Kidney (tissue), 14 donors: ENCODE results near the gene SAP30L. TPM values are rescaled to one million over a fixed set of nuclear protein-coding genes. Genes with fewer than 3 reads are reported as not detected.

Experiments used
- DNase-seq, 5 donors: peaks; one replicate each; pipeline ENCODE4 v3.0.0-alpha.2; 2013 to 2020
- FAIRE-seq: peaks from 2 replicates; lab custom pipeline; 2012; peaks lifted over from hg19 to GRCh38; lab: Jason Lieb, UNC
- H3K27ac ChIP-seq, 2 donors: one replicate each; pipeline ENCODE4 v1.7.0; 2013; ENCODE audit warnings: low read depth in 2 of 2, low read length in 2 of 2, inconsistent platforms in 1 of 2
- H3K27me3 ChIP-seq: one replicate; pipeline ENCODE4 v1.7.1; 2013; ENCODE audit warnings: low read length, inconsistent platforms; ENCODE audit not compliant: control insufficient read depth, insufficient read depth
- H3K36me3 ChIP-seq, 3 donors: one replicate each; pipeline versions ENCODE4 v1.7.0 to v1.7.1; 2013; ENCODE audit warnings: low read length in 3 of 3, control low read depth in 1 of 3, inconsistent platforms in 1 of 3; ENCODE audit not compliant: insufficient read depth in 3 of 3, control insufficient read depth in 2 of 3
- H3K4me1 ChIP-seq, 3 donors: one replicate each; pipeline versions ENCODE4 v1.7.0 to v1.7.1; 2013; ENCODE audit warnings: low read length in 3 of 3, inconsistent platforms in 1 of 3, low read depth in 1 of 3; ENCODE audit not compliant: control insufficient read depth in 2 of 3, insufficient read depth in 2 of 3
- H3K4me3 ChIP-seq, 3 donors: one replicate each; pipeline versions ENCODE4 v1.7.0 to v1.8.1; 2013; ENCODE audit warnings: low read length in 3 of 3, control low read depth in 1 of 3, inconsistent platforms in 1 of 3
- H3K9ac ChIP-seq, 3 donors: one replicate each; pipeline versions ENCODE4 v1.7.0 to v1.7.1; 2013; ENCODE audit warnings: low read length in 3 of 3, control low read depth in 1 of 3, inconsistent platforms in 1 of 3
- H3K9me3 ChIP-seq, 3 donors: one replicate each; pipeline versions ENCODE4 v1.7.0 to v1.7.1; 2013; ENCODE audit warnings: low read length in 3 of 3, control low read depth in 1 of 3, inconsistent platforms in 1 of 3; ENCODE audit not compliant: control insufficient read depth in 2 of 3, insufficient read depth in 1 of 3
- intact Hi-C: fragments of 100-400 bp; cut with DNase I; formaldehyde crosslinking; loops from one replicate; pipeline ENCODE4 v1.11.1; 2022
- polyA plus RNA-seq: library from polyadenylated mRNA; stranded (reverse); fragments of 350-450 nt; fragmentation: Illumina TruSeq; extraction: RNeasy Lipid Tissue Mini Kit (QIAGEN cat#74804); gene quantifications from one replicate; pipeline ENCODE4 v1.2.3, GENCODE V29; 2014; ENCODE audit warnings: low read depth, low replicate concordance; ENCODE audit not compliant: insufficient read depth
- total RNA-seq: library from RNA; stranded (reverse); fragmentation: NEBNext Ultra II Directional; extraction: Animal tissue kit (Norgen Biotek cat#: 25700); gene quantifications from one replicate; pipeline ENCODE4 v1.2.1, GENCODE V29; 2021
- TF ChIP-seq, protein P1 (sequence below): IDR thresholded peaks from 3 replicates; pipeline ENCODE4 v1.5.1; 2012; ENCODE audit warnings: mild to moderate bottlenecking, moderate library complexity, borderline replicate concordance; ENCODE audit not compliant: insufficient read depth; ENCODE audit errors: extremely low read depth
- donor health status: control.
- donor health status: control.
- donor health status: control.
- donor health status: control.
- donor health status: control.
- donor health status: DM: yes; HTN: yes; CAD: no.
- donor health status: Normal renal cell carcinoma (clear cell type).

Gene SAP30L
- total and polyA plus RNA-seq, 2 donors from 2014 or later, result 30.7 to 33.0 TPM

DNA sequence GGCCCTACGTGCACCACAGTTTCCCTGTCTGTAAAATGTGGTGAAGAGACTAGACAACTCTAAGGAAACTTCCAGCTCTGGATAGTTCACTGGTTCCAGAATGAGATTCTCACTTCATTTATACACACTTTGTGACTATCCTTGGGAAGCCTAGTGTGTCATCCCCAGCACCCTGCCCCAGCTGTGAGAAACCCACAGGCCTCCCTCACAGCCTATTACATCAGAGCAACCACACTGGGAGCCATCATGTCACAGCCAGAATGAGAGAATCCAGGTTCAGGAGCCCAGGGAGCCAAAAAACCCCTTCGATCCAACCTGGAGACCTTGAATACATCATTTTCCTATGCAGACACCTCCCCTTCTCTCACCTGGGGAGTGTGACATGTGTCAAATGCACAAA is 53.2 kb downstream of the SAP30L start:
- FAIRE-seq, result no peak
- Histone ChIP-seq H3K4me3 (no peak overlapping the region), H3K27ac (no peak overlapping the region), H3K9me3 (no peaks in the 10 kb centered on the region), H3K36me3 (no peaks in the 10 kb centered on the region), H3K27me3 (peaks cover 14% of the 10 kb centered on the region), H3K4me1 (no peaks in the 10 kb centered on the region), H3K9ac (no peak overlapping the region)
- intact Hi-C loops, result no loop called here
- DNase-seq, result no peak
- TF ChIP-seq, protein P1, sequence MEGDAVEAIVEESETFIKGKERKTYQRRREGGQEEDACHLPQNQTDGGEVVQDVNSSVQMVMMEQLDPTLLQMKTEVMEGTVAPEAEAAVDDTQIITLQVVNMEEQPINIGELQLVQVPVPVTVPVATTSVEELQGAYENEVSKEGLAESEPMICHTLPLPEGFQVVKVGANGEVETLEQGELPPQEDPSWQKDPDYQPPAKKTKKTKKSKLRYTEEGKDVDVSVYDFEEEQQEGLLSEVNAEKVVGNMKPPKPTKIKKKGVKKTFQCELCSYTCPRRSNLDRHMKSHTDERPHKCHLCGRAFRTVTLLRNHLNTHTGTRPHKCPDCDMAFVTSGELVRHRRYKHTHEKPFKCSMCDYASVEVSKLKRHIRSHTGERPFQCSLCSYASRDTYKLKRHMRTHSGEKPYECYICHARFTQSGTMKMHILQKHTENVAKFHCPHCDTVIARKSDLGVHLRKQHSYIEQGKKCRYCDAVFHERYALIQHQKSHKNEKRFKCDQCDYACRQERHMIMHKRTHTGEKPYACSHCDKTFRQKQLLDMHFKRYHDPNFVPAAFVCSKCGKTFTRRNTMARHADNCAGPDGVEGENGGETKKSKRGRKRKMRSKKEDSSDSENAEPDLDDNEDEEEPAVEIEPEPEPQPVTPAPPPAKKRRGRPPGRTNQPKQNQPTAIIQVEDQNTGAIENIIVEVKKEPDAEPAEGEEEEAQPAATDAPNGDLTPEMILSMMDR, result no peak

DNA sequence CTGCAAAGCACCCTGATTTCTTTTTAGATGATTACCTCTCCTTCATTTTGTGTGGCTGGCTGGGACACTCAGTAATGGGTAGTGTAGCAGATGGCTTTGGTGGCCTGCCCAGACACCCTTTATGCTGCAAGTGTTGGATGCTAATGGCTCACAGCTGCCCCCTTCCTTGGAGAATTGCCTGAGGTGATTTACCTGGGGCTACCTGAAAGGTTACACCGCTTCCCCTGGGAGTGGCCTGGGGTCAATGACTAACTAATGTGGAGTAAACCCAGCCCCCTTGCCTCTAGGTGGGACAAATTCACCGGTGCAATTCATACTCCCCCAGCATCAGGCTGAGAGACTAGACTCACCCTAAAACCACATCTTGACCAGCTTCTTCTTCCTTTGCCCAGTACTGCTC is 55.8 kb downstream of the SAP30L start:
- no peaks in the 10 kb centered on the region for H3K36me3 ChIP-seq
- no peak overlapping the region for H3K4me3 ChIP-seq
- intact Hi-C loops, result no loop called here
- no peaks in the 10 kb centered on the region for H3K27me3 ChIP-seq
- H3K27ac ChIP-seq, result no peak overlapping the region
- no peaks in the 10 kb centered on the region for H3K4me1 ChIP-seq
- DNase-seq (no peak), FAIRE-seq (no peak)
- TF ChIP-seq, protein P1, result no peak
- no peak overlapping the region for H3K9ac ChIP-seq
- no peaks in the 10 kb centered on the region for H3K9me3 ChIP-seq

DNA sequence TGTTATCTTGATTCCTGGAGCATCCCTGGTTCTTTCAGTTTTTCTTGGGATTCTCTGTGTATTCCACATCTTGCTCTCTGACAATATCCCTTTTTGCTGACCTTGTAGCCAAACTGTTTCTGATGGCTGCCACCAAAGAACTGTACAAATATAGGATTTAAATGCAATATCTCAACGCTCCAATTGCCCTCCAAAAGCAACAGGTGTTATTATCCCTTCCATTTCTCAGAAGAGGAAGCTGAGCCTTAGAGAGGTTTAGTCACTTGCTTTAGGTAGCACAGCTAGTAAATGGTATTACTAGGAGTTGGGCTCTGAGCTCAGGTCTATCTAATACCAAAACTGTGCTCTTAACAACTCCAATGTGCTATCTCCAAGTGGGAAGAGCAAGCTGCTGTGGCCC is 56.4 kb downstream of the SAP30L start:
- H3K4me3 ChIP-seq, result no peak overlapping the region
- no peaks in the 10 kb centered on the region for H3K27me3 ChIP-seq
- H3K4me1 ChIP-seq, result no peaks in the 10 kb centered on the region
- intact Hi-C loops, result no loop called here
- TF ChIP-seq, protein P1, result no peak
- DNase-seq (no peak), FAIRE-seq (no peak)
- H3K9me3 ChIP-seq, result no peaks in the 10 kb centered on the region
- H3K9ac ChIP-seq, result no peak overlapping the region
- H3K36me3 ChIP-seq, result no peaks in the 10 kb centered on the region
- no peak overlapping the region for H3K27ac ChIP-seq

DNA sequence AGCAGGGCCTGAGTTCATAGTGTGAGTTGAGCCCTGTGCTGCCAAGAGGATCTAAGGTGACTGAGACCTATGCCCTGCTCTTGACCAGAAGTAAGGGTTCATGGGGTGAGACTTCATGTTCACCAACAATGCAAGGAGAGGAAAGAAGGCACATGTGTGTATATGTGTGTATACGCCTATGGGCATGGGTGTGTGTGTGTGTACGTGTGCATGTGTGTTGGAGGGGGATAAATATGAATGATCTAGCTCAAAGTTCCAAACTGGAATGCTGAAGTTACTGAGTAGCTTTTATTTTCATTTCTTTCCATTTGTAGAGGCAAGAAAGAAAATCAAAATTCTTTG is 57.9 kb downstream of the SAP30L start:
- TF ChIP-seq, protein P1, result no peak
- Histone ChIP-seq H3K9me3 (no peaks in the 10 kb centered on the region), H3K4me3 (no peak overlapping the region), H3K27ac (no peak overlapping the region), H3K9ac (no peak overlapping the region), H3K4me1 (no peaks in the 10 kb centered on the region), H3K27me3 (no peaks in the 10 kb centered on the region), H3K36me3 (no peaks in the 10 kb centered on the region)
- DNase-seq (no peak), FAIRE-seq (no peak)
- intact Hi-C loops, result no loop called here
